Measurements from ENCODE around the gene MAPRE2. TPM values are rescaled to one million over a fixed set of nuclear protein-coding genes. Genes with fewer than 3 reads are reported as not detected.

MAPRE2 gene
- 10 to 100 TPM; 70.7 to 72.7 TPM for total RNA-seq

DNA sequence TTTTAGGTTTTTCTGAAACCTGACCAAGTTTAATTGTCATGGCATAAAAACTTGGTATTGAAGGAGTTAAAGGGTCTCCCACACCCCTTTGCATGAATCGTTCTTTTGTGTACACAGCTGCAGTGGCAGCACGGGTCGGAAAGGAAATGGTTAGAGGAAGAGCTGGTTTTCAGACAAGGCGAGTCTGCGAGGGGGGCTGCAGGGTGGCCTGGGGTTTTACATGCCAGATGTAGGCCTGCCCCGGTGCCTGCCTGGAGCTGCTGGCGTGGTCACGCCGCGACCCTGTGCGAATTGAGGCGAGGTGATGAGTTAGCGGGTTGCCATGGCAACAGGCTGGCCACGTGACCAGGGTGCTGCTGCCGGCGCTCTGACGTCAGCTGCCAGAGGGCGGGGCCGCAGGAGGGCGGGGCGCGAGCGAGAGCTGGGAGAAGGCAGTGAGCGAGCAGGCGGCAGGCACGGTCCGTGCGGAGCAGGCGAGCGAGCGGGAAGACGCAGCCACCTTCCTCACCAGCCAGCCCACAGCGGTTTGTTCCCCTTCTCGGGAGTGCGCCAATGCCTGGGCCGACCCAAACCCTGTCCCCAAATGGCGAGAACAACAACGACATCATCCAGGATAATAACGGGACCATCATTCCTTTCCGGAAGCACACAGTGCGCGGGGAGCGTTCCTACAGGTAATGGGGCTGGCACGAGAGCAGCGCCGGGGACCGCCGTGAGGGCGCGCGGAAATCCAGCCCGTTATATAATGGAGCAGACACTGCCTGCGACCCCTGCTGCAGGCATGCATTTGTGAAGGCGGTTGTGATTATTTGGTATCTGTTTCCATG lies at the start of gene MAPRE2:
Gene MAPRE2 (plus strand): TSS at position 426 of the 827 bp plus-strand sequence. CDS start 127 bp downstream, at position 553.
- ChIA-PET CTCF (interaction anchor here (0.7 to 3.7 kb wide), 6 partner anchors 9 to 102 kb away, joined by 3 to 69 read pairs (median 4); no protein-coding TSS in a partner anchor), POLR2A (interaction anchor here (0.6 to 2.7 kb wide), 15 partner anchors 8 to 248 kb away, joined by 3 to 27 read pairs (median 4); no protein-coding TSS in a partner anchor)
- H3K4me1 Mint-ChIP-seq (ENCODE audit: low read depth): peaks cover 54% of the 10 kb centered on the region
- ATAC-seq (peak; percentile 79), DNase-seq (peak; percentile 100)
- peak within 1 kb of the TSS; percentile 98 for H3K27ac Mint-ChIP-seq
- no peaks in the 10 kb centered on the region for H3K27me3 Mint-ChIP-seq
- intact Hi-C loops (cut with micrococcal nuclease): loop anchor here (5.0 to 10.0 kb wide), 3 partner anchors 64 to 304 kb away; partner anchors contain the start of gene ZNF24
- H3K36me3 Mint-ChIP-seq (ENCODE audit: low read depth): peaks cover 7% of the 10 kb centered on the region
- H3K4me3 Mint-ChIP-seq: peak within 1 kb of the TSS; percentile 85
- H3K9me3 Mint-ChIP-seq: no peaks in the 10 kb centered on the region
- TF ChIP-seq, protein P1, sequence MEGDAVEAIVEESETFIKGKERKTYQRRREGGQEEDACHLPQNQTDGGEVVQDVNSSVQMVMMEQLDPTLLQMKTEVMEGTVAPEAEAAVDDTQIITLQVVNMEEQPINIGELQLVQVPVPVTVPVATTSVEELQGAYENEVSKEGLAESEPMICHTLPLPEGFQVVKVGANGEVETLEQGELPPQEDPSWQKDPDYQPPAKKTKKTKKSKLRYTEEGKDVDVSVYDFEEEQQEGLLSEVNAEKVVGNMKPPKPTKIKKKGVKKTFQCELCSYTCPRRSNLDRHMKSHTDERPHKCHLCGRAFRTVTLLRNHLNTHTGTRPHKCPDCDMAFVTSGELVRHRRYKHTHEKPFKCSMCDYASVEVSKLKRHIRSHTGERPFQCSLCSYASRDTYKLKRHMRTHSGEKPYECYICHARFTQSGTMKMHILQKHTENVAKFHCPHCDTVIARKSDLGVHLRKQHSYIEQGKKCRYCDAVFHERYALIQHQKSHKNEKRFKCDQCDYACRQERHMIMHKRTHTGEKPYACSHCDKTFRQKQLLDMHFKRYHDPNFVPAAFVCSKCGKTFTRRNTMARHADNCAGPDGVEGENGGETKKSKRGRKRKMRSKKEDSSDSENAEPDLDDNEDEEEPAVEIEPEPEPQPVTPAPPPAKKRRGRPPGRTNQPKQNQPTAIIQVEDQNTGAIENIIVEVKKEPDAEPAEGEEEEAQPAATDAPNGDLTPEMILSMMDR (IDR thresholded peaks at IDR 0.05): peak; percentile 22

DNA sequence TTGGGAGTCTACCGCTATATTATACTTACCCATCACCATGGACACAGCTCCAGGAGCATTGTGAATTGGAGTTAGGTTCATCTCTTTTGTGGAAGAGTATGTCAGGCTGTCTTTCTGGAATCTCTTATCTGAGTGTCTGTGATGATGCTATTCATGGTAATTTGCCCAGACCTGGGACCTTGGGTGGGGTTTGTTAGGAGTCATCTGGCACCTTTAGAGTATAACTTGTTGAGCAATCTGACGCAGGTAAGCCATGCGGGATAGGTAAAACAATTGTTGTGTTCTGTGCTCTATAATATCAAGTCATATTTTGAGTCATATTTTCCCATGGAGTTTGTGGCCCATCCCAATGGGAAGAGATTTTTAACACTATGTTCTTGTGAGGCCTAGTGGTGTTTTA lies 49.7 kb upstream of the MAPRE2 start:
- DNase-seq: no peak
- no peaks in the 10 kb centered on the region for H3K36me3 Mint-ChIP-seq (ENCODE audit: low read depth)
- H3K9me3 Mint-ChIP-seq: no peaks in the 10 kb centered on the region
- H3K4me1 Mint-ChIP-seq (ENCODE audit: low read depth): peaks cover 6% of the 10 kb centered on the region
- TF ChIP-seq, protein P1 (IDR thresholded peaks at IDR 0.05): no peak
- ATAC-seq: no peak
- no peak overlapping the region for H3K4me3 Mint-ChIP-seq
- CTCF ChIA-PET: interaction anchor here (1.1 kb wide), 1 partner anchor 15 kb away, joined by 5 read pairs; no protein-coding TSS in a partner anchor
- H3K27me3 Mint-ChIP-seq: no peaks in the 10 kb centered on the region
- intact Hi-C loops (cut with micrococcal nuclease): no loop called here
- no peak overlapping the region for H3K27ac Mint-ChIP-seq
- POLR2A ChIA-PET: interaction anchor here (0.6 kb wide), 1 partner anchor 127 kb away, joined by 3 read pairs; no protein-coding TSS in a partner anchor

DNA sequence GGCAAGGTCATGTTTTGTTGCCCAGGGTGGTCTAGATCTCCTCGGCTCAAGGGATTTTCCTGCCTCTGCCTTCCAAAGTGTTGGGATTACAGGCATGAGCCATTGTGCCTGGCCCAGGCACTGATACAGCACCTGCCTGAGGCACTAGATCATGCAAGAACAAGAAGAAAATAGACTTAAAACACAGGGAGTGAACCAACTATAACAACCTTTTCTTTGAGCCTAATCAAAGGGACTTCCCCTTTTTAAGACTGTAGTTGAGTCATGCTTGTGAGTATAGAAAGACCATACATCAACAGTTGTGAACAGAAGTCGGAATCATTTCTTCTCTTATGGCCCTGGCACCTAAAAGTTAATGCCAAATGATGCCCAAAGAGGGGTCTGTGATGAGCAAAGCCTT lies 47.9 kb upstream of the MAPRE2 start:
- no peak overlapping the region for H3K27ac Mint-ChIP-seq
- DNase-seq (no peak), ATAC-seq (peak; percentile 83)
- TF ChIP-seq, protein P1 (IDR thresholded peaks at IDR 0.05): no peak
- no peak overlapping the region for H3K4me3 Mint-ChIP-seq
- intact Hi-C loops (cut with micrococcal nuclease): no loop called here
- no peaks in the 10 kb centered on the region for H3K9me3 Mint-ChIP-seq
- ChIA-PET POLR2A (interaction anchor here (0.6 kb wide), 2 partner anchors 10 to 29 kb away, joined by 3 read pairs; no protein-coding TSS in a partner anchor), CTCF (interaction anchor here (1.0 kb wide), 1 partner anchor 22 kb away, joined by 3 read pairs; no protein-coding TSS in a partner anchor)
- peaks cover 6% of the 10 kb centered on the region for H3K4me1 Mint-ChIP-seq (ENCODE audit: low read depth)
- H3K27me3 Mint-ChIP-seq: no peaks in the 10 kb centered on the region
- H3K36me3 Mint-ChIP-seq (ENCODE audit: low read depth): no peaks in the 10 kb centered on the region

DNA sequence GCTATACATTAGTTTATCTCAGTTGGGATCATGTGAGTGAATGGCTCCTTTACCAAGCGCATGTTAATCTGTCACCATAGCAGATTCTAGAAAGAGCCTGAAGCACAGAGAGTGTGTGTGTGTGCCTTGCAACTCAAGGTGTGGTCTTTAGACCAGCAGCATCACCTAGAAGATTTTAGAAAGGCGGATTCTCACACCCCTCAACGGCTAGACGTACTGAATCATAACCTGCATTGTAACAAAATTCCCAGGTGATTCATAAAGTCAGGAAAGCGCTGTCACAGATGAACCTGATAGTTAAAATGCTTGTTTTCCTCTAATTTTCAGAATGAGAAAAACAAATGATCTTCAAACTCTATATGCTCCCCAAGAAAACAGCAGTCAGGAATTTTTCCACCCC lies 45.5 kb upstream of the MAPRE2 start:
- TF ChIP-seq, protein P1 (IDR thresholded peaks at IDR 0.05): no peak
- ChIA-PET CTCF (interaction anchor here (1.2 to 2.0 kb wide), 2 partner anchors 11 to 148 kb away, joined by 4 to 6 read pairs; no protein-coding TSS in a partner anchor), POLR2A (no interaction called here)
- Mint-ChIP-seq H3K27ac (no peak overlapping the region), H3K4me1 (ENCODE audit: low read depth) (peaks cover 6% of the 10 kb centered on the region), H3K27me3 (no peaks in the 10 kb centered on the region), H3K9me3 (no peaks in the 10 kb centered on the region), H3K36me3 (ENCODE audit: low read depth) (no peaks in the 10 kb centered on the region), H3K4me3 (no peak overlapping the region)
- intact Hi-C loops (cut with micrococcal nuclease): no loop called here
- ATAC-seq (no peak), DNase-seq (no peak)

DNA sequence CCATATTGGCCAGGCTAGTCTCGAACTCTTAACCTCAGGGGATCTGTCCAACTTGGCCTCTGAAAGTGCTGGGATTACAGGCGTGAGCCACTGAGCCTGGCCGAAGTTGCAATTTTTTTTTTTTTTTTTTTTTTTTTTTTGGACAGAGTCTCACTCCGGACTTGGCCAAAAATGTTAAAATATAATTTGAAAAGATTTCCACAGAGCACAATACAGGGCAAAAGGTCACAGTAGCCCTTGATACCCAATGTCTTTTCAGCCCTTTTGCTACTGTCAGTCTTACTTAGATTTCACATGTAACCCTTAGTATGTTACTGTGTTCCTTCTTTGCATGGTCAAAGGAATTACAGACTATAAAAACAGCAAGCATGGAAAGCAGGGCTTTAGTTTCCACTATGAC lies 42.6 kb upstream of the MAPRE2 start:
- intact Hi-C loops (cut with micrococcal nuclease): no loop called here
- H3K27me3 Mint-ChIP-seq: no peaks in the 10 kb centered on the region
- ChIA-PET CTCF (no interaction called here), POLR2A (no interaction called here)
- H3K9me3 Mint-ChIP-seq: no peaks in the 10 kb centered on the region
- no peak for DNase-seq
- no peak for ATAC-seq
- no peak overlapping the region for H3K4me3 Mint-ChIP-seq
- TF ChIP-seq, protein P1 (IDR thresholded peaks at IDR 0.05): no peak
- no peak overlapping the region for H3K27ac Mint-ChIP-seq
- H3K36me3 Mint-ChIP-seq (ENCODE audit: low read depth): no peaks in the 10 kb centered on the region
- H3K4me1 Mint-ChIP-seq (ENCODE audit: low read depth): peaks cover under 1% of the 10 kb centered on the region

Data from activated CD8-positive, alpha-beta T cell treated with anti-CD3 and anti-CD28 coated beads for 36 hours (primary cell).